CD4-positive, alpha-beta T cell (primary cell): ENCODE data around the gene ZNF3. TPM values are rescaled to one million over a fixed set of nuclear protein-coding genes. Genes with fewer than 3 reads are reported as not detected.

ENCODE experiments used
- ATAC-seq: fragments of 200-7000 bp; cut with Tn5 transposase; one replicate; pipeline ENCODE4 v1.10.0; 2022; ENCODE audit warnings: mild to moderate bottlenecking; ENCODE audit not compliant: poor library complexity
- CTCF ChIA-PET: fragments of 350-600 bp; sonication (Branson Sonifier 250); formaldehyde crosslinking; loops from one replicate; lab custom pipeline; 2021; ENCODE audit warnings: antibody characterized with exemption, inconsistent platforms; lab: Charles Lee
- POLR2A ChIA-PET: fragments of 350-600 bp; sonication (Branson Sonifier 250); formaldehyde crosslinking; loops from one replicate; lab custom pipeline; 2021; ENCODE audit warnings: antibody characterized with exemption, inconsistent platforms; lab: Charles Lee
- DNase-seq, 14 experiments: peaks; one replicate each; pipeline ENCODE4 v3.0.0-alpha.2; 2013 to 2020; ENCODE audit warnings: mixed read lengths in 2 of 14
- H3K27ac ChIP-seq, 2 donors: one replicate each; pipeline versions ENCODE4 v1.5.1 to v1.7.0; 2013; ENCODE audit warnings: low read length in 2 of 2, low read depth in 1 of 2, mild to moderate bottlenecking in 1 of 2
- H3K27me3 ChIP-seq, 2 experiments: 1 replicate in 1 of 2; 2 replicates in 1 of 2; pipeline versions ENCODE4 v1.6.1 to v1.7.0; 2013; ENCODE audit warnings: low read length in 2 of 2, control low read depth in 1 of 2, mild to moderate bottlenecking in 1 of 2, moderate library complexity in 1 of 2; ENCODE audit not compliant: insufficient read depth in 2 of 2, control insufficient read depth in 1 of 2
- H3K36me3 ChIP-seq: one replicate; pipeline ENCODE4 v1.6.1; 2013; ENCODE audit warnings: low read length, control low read depth; ENCODE audit not compliant: insufficient read depth
- H3K4me1 ChIP-seq: one replicate; pipeline ENCODE4 v1.6.1; 2013; ENCODE audit warnings: low read length, control low read depth; ENCODE audit not compliant: insufficient read depth
- H3K4me3 ChIP-seq: one replicate; pipeline ENCODE4 v1.5.1; 2013; ENCODE audit warnings: mild to moderate bottlenecking, low read length, moderate library complexity
- H3K9me3 ChIP-seq, 2 experiments: 1 replicate in 1 of 2; 2 replicates in 1 of 2; pipeline versions ENCODE4 v1.6.1 to v1.7.0; 2013; ENCODE audit warnings: low read length in 2 of 2, mild to moderate bottlenecking in 2 of 2, control low read depth in 1 of 2, moderate library complexity in 1 of 2; ENCODE audit not compliant: control insufficient read depth in 1 of 2, insufficient read depth in 1 of 2
- H3K27ac Mint-ChIP-seq: one replicate; pipeline ENCODE4 v1.8.0; 2020; ENCODE audit warnings: mixed read lengths
- H3K27me3 Mint-ChIP-seq: one replicate; pipeline ENCODE4 v1.8.0; 2021; ENCODE audit warnings: mixed read lengths
- H3K36me3 Mint-ChIP-seq: one replicate; pipeline ENCODE4 v1.8.0; 2021; ENCODE audit warnings: low read depth, mixed read lengths
- H3K4me1 Mint-ChIP-seq: one replicate; pipeline ENCODE4 v1.8.0; 2021; ENCODE audit warnings: low read depth, mixed read lengths
- H3K4me3 Mint-ChIP-seq: one replicate; pipeline ENCODE4 v1.8.0; 2020; ENCODE audit warnings: mild to moderate bottlenecking, mixed read lengths
- H3K9me3 Mint-ChIP-seq: one replicate; pipeline ENCODE4 v1.8.0; 2020; ENCODE audit warnings: mixed read lengths
- intact Hi-C, 2 experiments: fragments of 100-400 bp; cut with DNase I in 1 of 2; cut with micrococcal nuclease in 1 of 2; formaldehyde crosslinking; loops; one replicate each; pipeline versions ENCODE4 v1.15.1 to v1.9.0; 2023 to 2025; cut with DNase I, micrococcal nuclease
- total RNA-seq, 174 experiments: library from RNA in 2 of 174; stranded (reverse) in 2 of 174; gene quantifications; one replicate each; pipeline ENCODE4 v1.2.3 and lab custom pipeline; 2021 to 2026
- TF ChIP-seq, protein P1 (sequence below): fragments of 200-600 bp; IDR thresholded peaks from one replicate; pipeline ENCODE4 v1.8.0; 2022; ENCODE audit warnings: antibody characterized with exemption, mild to moderate bottlenecking

The ZNF3 gene
- total RNA-seq, 2 experiments from 2014 or later = 38.3 to 40.3 TPM

DNA sequence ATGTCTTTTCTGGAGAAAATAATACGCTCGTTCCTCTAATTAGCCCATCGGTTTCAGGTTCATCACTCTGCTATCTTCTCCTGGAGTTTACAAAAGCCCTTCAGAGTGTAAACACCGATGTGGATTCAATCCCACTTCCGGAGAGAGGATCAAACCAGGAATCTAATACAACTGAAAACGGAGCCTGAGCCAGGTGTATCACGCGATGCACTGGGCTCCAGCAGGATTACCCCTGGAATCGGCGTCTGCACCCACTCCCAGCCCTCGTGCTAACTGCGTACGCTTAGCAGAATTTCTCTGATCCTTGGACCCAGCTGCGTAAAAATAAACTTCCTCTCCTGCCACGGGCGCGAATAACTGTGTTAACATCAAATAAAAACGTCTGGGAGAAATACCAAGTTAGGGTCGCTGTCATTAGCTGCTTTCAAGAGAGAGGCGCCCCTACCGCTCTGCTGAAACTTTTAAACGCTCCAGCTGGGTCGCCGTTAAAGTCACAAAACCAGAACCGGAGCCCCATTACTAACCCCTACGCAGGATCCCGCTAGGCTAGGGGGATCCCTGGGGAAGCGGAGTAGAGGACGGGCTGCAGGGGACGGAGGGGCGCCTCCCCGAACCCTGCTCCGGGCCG is 502 bp downstream of the ZNF3 start:
- Mint-ChIP-seq H3K4me3 (peak overlapping the region; percentile 87), H3K36me3 (peaks cover 47% of the 10 kb centered on the region), H3K4me1 (peaks cover 39% of the 10 kb centered on the region), H3K27me3 (no peaks in the 10 kb centered on the region), H3K27ac (peak overlapping the region; percentile 83), H3K9me3 (no peaks in the 10 kb centered on the region)
- Histone ChIP-seq H3K27ac (peak overlapping the region; percentile 75 to 80), H3K4me3 (peak overlapping the region; percentile 84), H3K27me3 (no peaks in the 10 kb centered on the region), H3K4me1 (peaks cover 36% of the 10 kb centered on the region), H3K9me3 (no peaks in the 10 kb centered on the region), H3K36me3 (peaks cover 29% of the 10 kb centered on the region)
- intact Hi-C loops = loop anchor here (1.0 to 10.0 kb wide), 13 partner anchors 20 to 936 kb away; partner anchors contain the start of genes ZKSCAN1 (in 2 of the 2), ZSCAN21 (in 2 of the 2), AP4M1 (in 1 of the 2) and CNPY4 (in 1 of the 2)
- ChIA-PET CTCF (interaction anchor here (0.8 to 1.5 kb wide), 3 partner anchors 9 to 137 kb away, joined by 3 to 4 read pairs (median 3); partner anchors contain the start of gene ZKSCAN1), POLR2A (interaction anchor here (1.2 to 2.5 kb wide), 4 partner anchors 9 to 161 kb away, joined by 3 to 6 read pairs (median 5); partner anchors contain the start of genes MCM7, TRIM4 and ZSCAN21)
- ATAC-seq = peak; percentile 7
- TF ChIP-seq, protein P1, sequence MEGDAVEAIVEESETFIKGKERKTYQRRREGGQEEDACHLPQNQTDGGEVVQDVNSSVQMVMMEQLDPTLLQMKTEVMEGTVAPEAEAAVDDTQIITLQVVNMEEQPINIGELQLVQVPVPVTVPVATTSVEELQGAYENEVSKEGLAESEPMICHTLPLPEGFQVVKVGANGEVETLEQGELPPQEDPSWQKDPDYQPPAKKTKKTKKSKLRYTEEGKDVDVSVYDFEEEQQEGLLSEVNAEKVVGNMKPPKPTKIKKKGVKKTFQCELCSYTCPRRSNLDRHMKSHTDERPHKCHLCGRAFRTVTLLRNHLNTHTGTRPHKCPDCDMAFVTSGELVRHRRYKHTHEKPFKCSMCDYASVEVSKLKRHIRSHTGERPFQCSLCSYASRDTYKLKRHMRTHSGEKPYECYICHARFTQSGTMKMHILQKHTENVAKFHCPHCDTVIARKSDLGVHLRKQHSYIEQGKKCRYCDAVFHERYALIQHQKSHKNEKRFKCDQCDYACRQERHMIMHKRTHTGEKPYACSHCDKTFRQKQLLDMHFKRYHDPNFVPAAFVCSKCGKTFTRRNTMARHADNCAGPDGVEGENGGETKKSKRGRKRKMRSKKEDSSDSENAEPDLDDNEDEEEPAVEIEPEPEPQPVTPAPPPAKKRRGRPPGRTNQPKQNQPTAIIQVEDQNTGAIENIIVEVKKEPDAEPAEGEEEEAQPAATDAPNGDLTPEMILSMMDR = no peak
- DNase-seq = no peak

DNA sequence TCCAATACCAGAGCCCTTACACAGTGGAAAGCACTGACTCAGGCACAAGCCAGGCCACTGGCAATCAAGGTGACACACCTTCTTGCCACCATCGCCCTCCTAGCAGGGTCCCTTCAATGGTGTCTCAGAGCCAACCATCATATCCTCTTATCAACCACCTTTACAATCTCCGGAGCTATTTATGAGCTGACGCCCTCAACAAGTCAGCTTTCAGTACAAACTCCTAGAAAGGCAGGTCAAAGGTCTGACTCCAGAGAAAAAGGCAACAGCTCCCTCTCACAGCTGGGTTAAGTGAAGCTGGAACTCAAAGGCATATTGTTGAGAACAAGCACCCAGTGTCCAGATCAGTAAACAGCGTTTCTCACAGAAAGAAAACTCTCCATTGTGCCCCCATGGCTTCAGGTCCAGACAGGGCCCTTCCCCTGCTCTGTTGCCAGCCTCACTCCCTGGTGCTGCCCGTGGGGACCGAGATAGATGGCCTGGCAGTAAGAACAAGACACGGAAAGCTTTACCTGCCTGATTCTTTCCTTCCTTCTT is 2.4 kb downstream of the ZNF3 start:
- H3K4me3 Mint-ChIP-seq = peak overlapping the region; percentile 52
- ChIA-PET CTCF (no interaction called here), POLR2A (interaction anchor here (0.6 kb wide), 1 partner anchor 146 kb away, joined by 3 read pairs; no protein-coding TSS in a partner anchor)
- intact Hi-C loops = no loop called here
- H3K27me3 Mint-ChIP-seq = no peaks in the 10 kb centered on the region
- H3K9me3 ChIP-seq = no peaks in the 10 kb centered on the region
- H3K4me1 ChIP-seq = peaks cover 36% of the 10 kb centered on the region
- no peaks in the 10 kb centered on the region for H3K9me3 Mint-ChIP-seq
- H3K36me3 Mint-ChIP-seq = peaks cover 66% of the 10 kb centered on the region
- no peak for DNase-seq
- H3K4me3 ChIP-seq = no peak overlapping the region
- H3K4me1 Mint-ChIP-seq = peaks cover 39% of the 10 kb centered on the region
- no peaks in the 10 kb centered on the region for H3K27me3 ChIP-seq
- H3K27ac ChIP-seq = no peak overlapping the region
- TF ChIP-seq, protein P1 = no peak
- no peak for ATAC-seq
- H3K27ac Mint-ChIP-seq = peak overlapping the region; percentile 53
- H3K36me3 ChIP-seq = peaks cover 48% of the 10 kb centered on the region

DNA sequence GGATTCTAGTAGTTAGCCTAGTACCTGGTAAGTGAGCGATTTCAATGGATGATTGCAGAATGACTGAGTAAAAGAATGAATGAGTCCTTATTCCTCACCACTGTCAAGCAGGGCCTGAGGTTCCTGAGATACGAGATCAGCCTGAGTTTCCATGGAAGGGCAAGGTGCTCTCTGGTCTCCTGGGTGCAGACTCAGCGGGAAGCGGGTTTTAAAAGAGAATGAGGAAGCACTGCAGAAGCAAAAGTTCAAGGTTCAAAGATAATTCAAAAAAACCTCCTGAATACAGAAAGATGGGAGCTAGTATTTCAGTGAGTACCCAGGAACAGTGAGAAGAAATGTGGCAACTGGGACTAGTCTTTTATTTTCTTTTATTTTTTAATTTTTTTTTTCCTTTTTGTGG is 4.3 kb downstream of the ZNF3 start:
- DNase-seq (no peak), ATAC-seq (no peak)
- Mint-ChIP-seq H3K27me3 (no peaks in the 10 kb centered on the region), H3K4me3 (peak overlapping the region; percentile 58), H3K36me3 (peaks cover 85% of the 10 kb centered on the region), H3K4me1 (peaks cover 30% of the 10 kb centered on the region), H3K9me3 (peaks cover 5% of the 10 kb centered on the region), H3K27ac (no peak overlapping the region)
- CTCF ChIA-PET = no interaction called here
- intact Hi-C loops = no loop called here
- TF ChIP-seq, protein P1 = no peak
- no peak overlapping the region for H3K4me3 ChIP-seq
- POLR2A ChIA-PET = no interaction called here
- H3K27me3 ChIP-seq = no peaks in the 10 kb centered on the region
- H3K9me3 ChIP-seq = peaks cover 6 to 9% of the 10 kb centered on the region in 2 experiments
- H3K36me3 ChIP-seq = peaks cover 67% of the 10 kb centered on the region
- no peak overlapping the region for H3K27ac ChIP-seq
- peaks cover 25% of the 10 kb centered on the region for H3K4me1 ChIP-seq
